KOPT-K1 (cell line): Measurements from ENCODE around the gene KCND3.

Source experiments
- H3K27ac ChIP-seq: fragments of 200-600 bp; sonication (generic); 2 replicates; pipeline ENCODE4 v1.5.1; 2016; ENCODE audit warnings: antibody characterized with exemption, mild to moderate bottlenecking, low read depth, low read length; ENCODE audit not compliant: poor library complexity, severe bottlenecking
- H3K36me3 ChIP-seq: fragments of 200-600 bp; sonication (generic); 2 replicates; pipeline ENCODE4 v1.5.1; 2017; ENCODE audit warnings: antibody characterized with exemption, mild to moderate bottlenecking, low read length, moderate library complexity; ENCODE audit not compliant: insufficient read depth
- H3K9me3 ChIP-seq: fragments of 200-600 bp; sonication (generic); 2 replicates; pipeline ENCODE4 v1.5.1; 2017; ENCODE audit warnings: antibody characterized with exemption, low read length, mild to moderate bottlenecking; ENCODE audit not compliant: insufficient read depth, poor library complexity, severe bottlenecking

The KCND3 gene

GRCh38 chr1:111876631-111877030, 112.8 kb downstream of the KCND3 start:
- Histone ChIP-seq H3K9me3 (peaks cover 3% of the 10 kb centered on the region), H3K36me3 (no peaks in the 10 kb centered on the region), H3K27ac (no peak overlapping the region)

DNA sequence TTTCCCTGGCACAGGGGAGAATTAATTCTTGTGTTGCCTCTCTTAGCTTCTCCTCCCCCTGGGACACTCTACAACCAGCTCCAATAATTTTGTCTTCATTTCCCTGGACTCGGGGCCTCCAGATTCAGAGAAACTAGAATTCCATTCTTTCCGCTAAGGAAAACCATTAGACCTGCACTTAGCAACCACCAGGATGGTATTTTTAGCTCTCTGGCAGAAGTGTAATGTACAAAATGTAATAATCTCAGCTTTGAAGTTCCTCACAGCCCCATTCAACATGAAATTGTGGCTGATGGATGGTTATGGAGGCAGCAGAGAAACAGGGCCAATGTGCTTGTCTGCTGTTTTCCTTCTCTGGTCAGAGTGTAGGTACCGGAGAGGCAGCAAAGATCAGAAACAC, 113.8 kb downstream of the KCND3 start:
- H3K27ac ChIP-seq = no peak overlapping the region
- peaks cover 3% of the 10 kb centered on the region for H3K9me3 ChIP-seq
- H3K36me3 ChIP-seq = no peaks in the 10 kb centered on the region

DNA sequence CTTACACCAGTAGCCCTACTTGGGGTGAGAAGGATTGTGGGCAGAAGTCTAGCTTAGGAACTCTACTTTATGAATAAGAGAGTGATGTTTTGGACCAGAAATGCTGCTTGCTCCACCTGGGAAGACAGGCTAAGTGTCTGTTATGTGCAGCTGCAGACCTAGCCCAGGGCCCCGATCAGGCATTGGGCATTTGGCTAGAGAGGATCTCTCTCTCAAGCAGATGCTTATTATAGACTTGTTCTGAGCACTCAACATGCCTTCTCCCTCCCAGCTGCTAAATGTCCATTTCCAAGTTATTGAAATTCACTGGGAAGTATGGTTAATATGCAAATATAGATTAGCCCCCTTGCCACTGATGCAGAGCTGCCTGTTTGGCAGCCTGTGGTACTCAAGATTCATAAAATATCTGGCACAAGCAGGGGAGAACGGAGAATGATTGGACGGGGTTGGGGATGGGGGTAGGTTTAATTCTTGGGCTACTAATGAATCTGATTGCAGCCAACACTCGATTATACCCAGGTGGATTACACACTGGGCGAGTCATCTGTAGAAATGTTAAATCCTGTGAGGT, 115.9 kb downstream of the KCND3 start:
- Histone ChIP-seq H3K27ac (no peak overlapping the region), H3K36me3 (no peaks in the 10 kb centered on the region), H3K9me3 (peaks cover 3% of the 10 kb centered on the region)

- Histone ChIP-seq H3K36me3 (no peaks in the 10 kb centered on the region), H3K27ac (no peak overlapping the region), H3K9me3 (peaks cover 3% of the 10 kb centered on the region)
Observed at GRCh38 chr1:111870181-111870580, 119.3 kb downstream of the KCND3 start.

- no peaks in the 10 kb centered on the region for H3K9me3 ChIP-seq
- H3K36me3 ChIP-seq = no peaks in the 10 kb centered on the region
- H3K27ac ChIP-seq = no peak overlapping the region
Observed at GRCh38 chr1:111867868-111868440, 121.5 kb downstream of the KCND3 start.

DNA sequence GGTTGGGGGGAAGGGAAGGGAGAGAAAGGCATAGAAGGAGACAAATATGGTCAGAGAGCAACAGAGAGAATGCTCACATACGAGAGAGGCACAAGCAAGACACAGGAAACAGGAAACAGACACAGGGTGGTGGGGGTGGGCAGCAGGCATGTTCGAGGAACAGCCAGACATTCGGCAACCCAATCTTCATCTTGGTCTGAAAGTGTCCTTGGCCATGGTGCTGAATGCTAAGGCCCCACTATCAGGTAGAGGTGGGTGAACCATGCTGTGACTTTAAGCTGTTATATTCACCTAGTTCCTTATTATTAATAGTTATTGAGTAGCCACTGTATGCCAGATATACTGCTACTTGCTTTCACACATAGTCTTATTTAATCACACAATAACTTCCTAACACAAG, 124.6 kb downstream of the KCND3 start:
- Histone ChIP-seq H3K27ac (no peak overlapping the region), H3K36me3 (no peaks in the 10 kb centered on the region)

GRCh38 chr1:111863401-111863800, 126.1 kb downstream of the KCND3 start:
- Histone ChIP-seq H3K9me3 (no peaks in the 10 kb centered on the region), H3K27ac (no peak overlapping the region), H3K36me3 (no peaks in the 10 kb centered on the region)

More for the DNA sequence above, 124.6 kb downstream of the KCND3 start:
- no peaks in the 10 kb centered on the region for H3K9me3 ChIP-seq

DNA sequence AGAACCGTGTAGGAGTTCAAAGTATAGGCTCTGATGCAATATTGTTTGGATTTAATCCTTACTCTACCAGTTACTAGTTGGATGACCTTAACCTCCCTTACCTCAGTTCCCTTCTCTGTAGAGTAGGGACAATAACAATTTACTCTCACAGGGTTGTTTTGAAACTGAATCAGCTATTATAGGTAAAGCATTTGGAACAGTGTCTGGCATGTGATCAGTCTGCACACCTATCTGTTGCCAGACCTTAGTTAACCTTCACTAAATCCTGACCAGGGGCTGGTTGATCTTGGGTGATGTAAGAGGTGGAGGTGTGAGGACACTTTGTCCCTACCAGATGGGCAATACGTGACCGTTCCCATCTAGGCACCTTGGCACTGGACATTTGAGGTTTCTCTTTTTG, 126.9 kb downstream of the KCND3 start:
- no peak overlapping the region for H3K27ac ChIP-seq
- H3K36me3 ChIP-seq = no peaks in the 10 kb centered on the region
- no peaks in the 10 kb centered on the region for H3K9me3 ChIP-seq

GRCh38 chr1:111861523-111861922, 127.9 kb downstream of the KCND3 start:
- Histone ChIP-seq H3K9me3 (no peaks in the 10 kb centered on the region), H3K27ac (no peak overlapping the region), H3K36me3 (no peaks in the 10 kb centered on the region)

- no peaks in the 10 kb centered on the region for H3K9me3 ChIP-seq
- H3K27ac ChIP-seq = no peak overlapping the region
- no peaks in the 10 kb centered on the region for H3K36me3 ChIP-seq
Observed at GRCh38 chr1:111857194-111857651, 132.2 kb downstream of the KCND3 start.

- Histone ChIP-seq H3K36me3 (no peaks in the 10 kb centered on the region), H3K9me3 (no peaks in the 10 kb centered on the region), H3K27ac (no peak overlapping the region)
Observed at GRCh38 chr1:111856411-111857185, 132.9 kb downstream of the KCND3 start.

DNA sequence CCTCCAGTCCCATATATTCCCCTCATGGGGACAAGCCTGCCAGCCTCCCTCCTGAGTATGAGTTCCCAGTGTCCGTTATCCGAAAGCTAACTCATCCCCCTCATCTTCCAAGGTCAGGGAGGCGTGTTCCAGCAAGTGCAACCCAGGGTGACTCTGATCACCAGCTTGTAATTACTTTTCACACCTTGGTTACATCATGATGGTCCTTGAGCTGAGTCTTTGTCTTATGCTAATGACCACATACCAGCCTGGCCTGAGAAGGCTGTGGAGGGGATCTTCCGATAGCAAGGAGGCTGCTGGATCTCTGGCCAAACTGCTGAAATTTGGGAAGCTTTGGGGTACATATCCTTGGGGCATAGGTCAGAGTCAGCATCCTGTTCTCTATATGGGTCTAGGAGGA, 134.2 kb downstream of the KCND3 start:
- Histone ChIP-seq H3K9me3 (no peaks in the 10 kb centered on the region), H3K36me3 (no peaks in the 10 kb centered on the region), H3K27ac (no peak overlapping the region)

GRCh38 chr1:111852261-111852721, 137.2 kb downstream of the KCND3 start:
- Histone ChIP-seq H3K27ac (no peak overlapping the region), H3K36me3 (no peaks in the 10 kb centered on the region), H3K9me3 (no peaks in the 10 kb centered on the region)

- H3K9me3 ChIP-seq = no peaks in the 10 kb centered on the region
- H3K27ac ChIP-seq = no peak overlapping the region
- no peaks in the 10 kb centered on the region for H3K36me3 ChIP-seq
Observed at GRCh38 chr1:111851552-111851951, 137.9 kb downstream of the KCND3 start.

- no peak overlapping the region for H3K27ac ChIP-seq
- H3K9me3 ChIP-seq = no peaks in the 10 kb centered on the region
- no peaks in the 10 kb centered on the region for H3K36me3 ChIP-seq
Observed at GRCh38 chr1:111850109-111850508, 139.4 kb downstream of the KCND3 start.
